Mesothelial cell of epicardium (in vitro differentiated cells): ENCODE results near the gene CD3G. TPM values are rescaled to one million over a fixed set of nuclear protein-coding genes. Genes with fewer than 3 reads are reported as not detected.

Source experiments
- DNase-seq, 2 experiments: peaks; one replicate each; pipeline ENCODE4 v3.0.0; 2021; ENCODE audit warnings: low spot score in 2 of 2; ENCODE audit not compliant: unreplicated experiment in 2 of 2
- H3K27ac Mint-ChIP-seq: 2 replicates; pipeline ENCODE4 v1.8.0; 2021; ENCODE audit warnings: mixed read lengths
- H3K27me3 Mint-ChIP-seq: 2 replicates; pipeline ENCODE4 v1.8.0; 2021; ENCODE audit warnings: low read depth, mixed read lengths
- H3K36me3 Mint-ChIP-seq: 2 replicates; pipeline ENCODE4 v1.8.0; 2021; ENCODE audit warnings: mixed read lengths
- H3K4me1 Mint-ChIP-seq: 2 replicates; pipeline ENCODE4 v1.8.0; 2021; ENCODE audit warnings: mixed read lengths
- H3K4me3 Mint-ChIP-seq: 2 replicates; pipeline ENCODE4 v1.8.0; 2021; ENCODE audit warnings: mild to moderate bottlenecking, moderate library complexity, mixed read lengths
- H3K9me3 Mint-ChIP-seq: 2 replicates; pipeline ENCODE4 v1.8.0; 2021; ENCODE audit warnings: mixed read lengths
- CTCF ChIP-seq: fragments of 200-600 bp; sonication (generic); IDR thresholded peaks from one replicate; pipeline ENCODE4 v1.5.0; 2021; ENCODE audit warnings: antibody characterized with exemption; ENCODE audit not compliant: unreplicated experiment
- total RNA-seq: library from RNA; stranded (reverse); gene quantifications from 3 replicates; pipeline ENCODE4 v1.2.1, GENCODE V29; 2021

CD3G gene
- total RNA-seq, 1 donor from 2014 or later: not detected

GRCh38 chr11:118374729-118375128, 30.6 kb downstream of the CD3G start:
- Mint-ChIP-seq H3K27ac (no peak overlapping the region), H3K4me3 (no peak overlapping the region), H3K27me3 (no peaks in the 10 kb centered on the region), H3K36me3 (peaks cover 52% of the 10 kb centered on the region), H3K9me3 (no peaks in the 10 kb centered on the region), H3K4me1 (no peaks in the 10 kb centered on the region)
- no peak for TF ChIP-seq CTCF
- no peak for DNase-seq

- DNase-seq: no peak
- Mint-ChIP-seq H3K9me3 (no peaks in the 10 kb centered on the region), H3K36me3 (peaks cover 46% of the 10 kb centered on the region), H3K4me1 (no peaks in the 10 kb centered on the region), H3K4me3 (no peak overlapping the region), H3K27ac (no peak overlapping the region), H3K27me3 (no peaks in the 10 kb centered on the region)
- no peak for TF ChIP-seq CTCF
Observed at GRCh38 chr11:118375978-118376377, 31.8 kb downstream of the CD3G start.

GRCh38 chr11:118379497-118379896, 35.4 kb downstream of the CD3G start:
- Mint-ChIP-seq H3K4me1 (no peaks in the 10 kb centered on the region), H3K36me3 (peaks cover 41% of the 10 kb centered on the region), H3K27ac (no peak overlapping the region), H3K9me3 (no peaks in the 10 kb centered on the region), H3K4me3 (no peak overlapping the region), H3K27me3 (no peaks in the 10 kb centered on the region)
- no peak for DNase-seq
- TF ChIP-seq CTCF: no peak

GRCh38 chr11:118380571-118380970, 36.4 kb downstream of the CD3G start:
- Mint-ChIP-seq H3K4me1 (no peaks in the 10 kb centered on the region), H3K4me3 (no peak overlapping the region), H3K27ac (no peak overlapping the region), H3K27me3 (no peaks in the 10 kb centered on the region), H3K36me3 (peaks cover 36% of the 10 kb centered on the region), H3K9me3 (no peaks in the 10 kb centered on the region)
- DNase-seq: no peak
- TF ChIP-seq CTCF: no peak

GRCh38 chr11:118382954-118383353, 38.8 kb downstream of the CD3G start:
- Mint-ChIP-seq H3K36me3 (peaks cover 32% of the 10 kb centered on the region), H3K4me3 (no peak overlapping the region), H3K27ac (no peak overlapping the region), H3K4me1 (no peaks in the 10 kb centered on the region), H3K9me3 (no peaks in the 10 kb centered on the region), H3K27me3 (no peaks in the 10 kb centered on the region)
- TF ChIP-seq CTCF: no peak
- DNase-seq: no peak

- no peaks in the 10 kb centered on the region for H3K9me3 Mint-ChIP-seq
- H3K4me1 Mint-ChIP-seq: no peaks in the 10 kb centered on the region
- H3K4me3 Mint-ChIP-seq: no peak overlapping the region
- no peak for TF ChIP-seq CTCF
- H3K36me3 Mint-ChIP-seq: peaks cover 32% of the 10 kb centered on the region
- no peaks in the 10 kb centered on the region for H3K27me3 Mint-ChIP-seq
- no peak for DNase-seq
- H3K27ac Mint-ChIP-seq: no peak overlapping the region
Observed at GRCh38 chr11:118383657-118384056, 39.5 kb downstream of the CD3G start.
